Stimulated activated CD4-positive, alpha-beta T cell treated with anti-CD3 and anti-CD28 coated beads, Interleukin-4, amount 100 ng/mL, for 24 hours (primary cell): Measurements from ENCODE around the gene YAP1.
"Not testable (repeated sequence)": the region's sequence is repeated elsewhere in the genome, so short reads cannot be mapped to it uniquely, and the experiment has no call there.

Source experiments
- DNase-seq: peaks from one replicate; pipeline ENCODE4 v3.0.0-alpha.2; 2020

YAP1 gene

DNA sequence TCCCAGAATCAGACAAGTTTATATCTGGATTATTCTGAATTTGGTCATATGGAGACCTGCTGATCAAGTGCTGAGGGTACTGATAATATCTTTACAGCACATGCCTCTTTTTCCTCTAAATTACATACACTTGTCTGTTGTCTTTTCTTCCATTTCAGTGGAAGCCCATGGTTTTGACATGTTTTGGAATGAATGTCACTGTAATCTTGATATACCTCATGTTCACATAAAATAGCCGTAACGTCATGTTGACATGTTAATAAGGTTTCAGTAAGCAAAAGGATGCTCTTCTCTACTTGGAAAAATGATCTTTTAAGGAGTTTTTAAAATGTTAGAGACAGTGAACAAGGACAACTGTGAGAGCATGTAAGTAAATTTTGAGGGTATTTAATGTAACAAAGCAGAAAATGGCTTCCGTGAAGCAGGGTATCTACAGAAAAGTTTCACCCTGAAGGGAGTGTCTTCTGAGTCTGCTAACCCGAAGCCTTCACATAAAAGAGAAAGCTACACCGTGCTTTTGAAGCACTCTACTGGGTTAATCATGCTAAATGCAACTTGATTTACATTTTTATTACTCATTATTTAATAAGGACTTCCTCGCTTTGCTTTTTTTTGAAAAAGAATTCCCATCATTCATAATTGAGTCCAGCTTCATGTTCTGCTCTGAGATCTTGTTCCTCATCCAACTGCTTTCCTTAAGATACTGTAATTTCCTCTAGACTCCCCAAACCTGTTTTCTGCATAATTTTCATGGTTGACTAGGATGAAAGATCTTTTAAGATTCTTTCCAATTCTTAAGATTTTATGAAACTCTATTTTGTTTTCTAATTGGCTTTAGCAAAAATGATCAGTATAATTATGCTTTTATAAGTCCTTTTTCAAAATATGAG is 56.2 kb downstream of the YAP1 start:
- no peak for DNase-seq

DNA sequence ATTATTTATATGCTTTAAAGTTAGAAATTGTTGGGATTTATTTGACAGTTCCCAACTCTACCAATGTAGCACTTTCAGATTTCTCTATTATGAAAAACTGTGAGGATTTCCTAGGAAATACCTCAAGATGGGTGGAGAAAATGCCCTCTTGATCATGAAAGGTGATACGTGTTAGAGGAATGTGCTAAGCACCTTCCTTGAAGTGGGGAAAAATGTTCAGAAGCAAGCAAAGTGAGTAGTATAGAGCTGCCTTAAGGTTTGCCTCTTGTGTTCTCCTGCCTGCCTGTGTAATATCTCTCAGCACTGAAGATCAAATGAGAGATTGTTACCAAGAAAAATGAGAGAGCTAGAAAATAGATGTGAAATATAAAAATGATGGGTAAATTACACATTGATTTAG is 58.2 kb downstream of the YAP1 start:
- DNase-seq = no peak

DNA sequence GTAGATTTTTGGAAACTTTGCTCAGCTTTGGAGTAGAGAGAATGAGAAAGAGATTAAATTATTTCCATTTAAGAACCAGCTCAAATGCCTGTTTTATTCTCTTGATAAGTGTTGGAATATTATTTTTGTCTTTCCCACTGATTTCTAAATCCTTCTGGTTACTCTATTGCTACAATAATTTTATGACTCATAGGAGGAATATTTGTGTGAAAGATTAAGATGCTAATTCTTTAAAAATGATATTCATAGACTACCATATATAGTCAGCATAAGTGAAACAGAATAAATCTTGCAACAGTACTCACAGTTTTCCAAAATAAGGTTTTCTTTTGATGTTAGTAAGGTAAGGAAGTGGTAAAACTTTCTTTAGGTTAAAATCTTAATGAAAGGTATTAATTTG is 60.9 kb downstream of the YAP1 start:
- no peak for DNase-seq

DNA sequence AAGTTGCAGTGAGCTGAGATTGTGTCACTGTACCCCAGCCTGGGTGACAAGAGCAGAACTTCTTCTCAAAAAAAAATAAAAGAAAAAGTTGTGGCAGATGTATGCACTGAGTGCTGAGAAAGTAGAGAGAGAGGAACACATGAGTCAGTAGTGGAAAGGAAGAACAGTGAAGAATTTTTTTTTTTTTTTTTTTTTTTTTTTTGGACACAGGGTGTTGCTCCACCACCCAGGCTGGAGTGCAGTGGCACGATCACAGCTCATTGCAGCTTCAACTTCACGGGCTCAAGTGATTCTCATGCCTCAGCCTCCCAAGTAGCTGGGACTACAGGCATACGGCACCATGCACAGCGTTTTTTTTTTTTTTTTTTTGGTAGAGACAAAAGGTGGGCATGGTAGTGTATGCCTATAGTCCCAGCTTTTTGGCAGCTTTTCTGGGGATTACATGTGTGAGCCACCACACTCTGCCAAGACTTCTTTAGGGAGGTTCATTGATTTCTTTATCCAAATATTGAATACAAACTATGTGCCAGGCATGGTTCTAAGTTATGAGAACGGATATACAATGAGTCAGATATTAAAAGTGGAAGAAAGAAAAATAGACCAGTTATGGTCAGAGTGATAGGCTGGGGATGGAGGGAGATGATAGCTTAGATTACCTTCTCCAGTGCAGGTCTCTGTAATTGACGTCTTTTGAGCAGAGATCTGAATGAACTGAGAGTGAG is 62.0 kb downstream of the YAP1 start:
- no peak for DNase-seq

DNA sequence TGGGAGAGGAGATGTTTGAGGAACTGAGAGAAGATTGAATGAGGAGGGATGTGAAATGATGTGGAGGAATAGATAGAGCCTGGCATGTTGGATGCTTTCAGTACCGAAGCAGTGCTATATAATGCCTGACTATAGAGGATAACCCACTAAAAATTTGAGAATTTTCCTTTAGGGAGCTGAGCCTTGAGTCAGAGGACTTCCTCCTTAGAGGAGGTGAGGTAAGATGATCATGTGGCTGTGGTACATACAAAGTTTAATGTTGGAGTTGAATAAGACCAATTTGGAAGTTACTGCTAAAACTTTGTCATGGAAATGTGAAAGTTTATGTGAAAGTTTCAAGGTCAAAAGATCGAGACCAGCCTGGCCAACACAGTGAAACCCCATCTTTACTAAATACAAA is 66.9 kb downstream of the YAP1 start:
- DNase-seq = no peak

DNA sequence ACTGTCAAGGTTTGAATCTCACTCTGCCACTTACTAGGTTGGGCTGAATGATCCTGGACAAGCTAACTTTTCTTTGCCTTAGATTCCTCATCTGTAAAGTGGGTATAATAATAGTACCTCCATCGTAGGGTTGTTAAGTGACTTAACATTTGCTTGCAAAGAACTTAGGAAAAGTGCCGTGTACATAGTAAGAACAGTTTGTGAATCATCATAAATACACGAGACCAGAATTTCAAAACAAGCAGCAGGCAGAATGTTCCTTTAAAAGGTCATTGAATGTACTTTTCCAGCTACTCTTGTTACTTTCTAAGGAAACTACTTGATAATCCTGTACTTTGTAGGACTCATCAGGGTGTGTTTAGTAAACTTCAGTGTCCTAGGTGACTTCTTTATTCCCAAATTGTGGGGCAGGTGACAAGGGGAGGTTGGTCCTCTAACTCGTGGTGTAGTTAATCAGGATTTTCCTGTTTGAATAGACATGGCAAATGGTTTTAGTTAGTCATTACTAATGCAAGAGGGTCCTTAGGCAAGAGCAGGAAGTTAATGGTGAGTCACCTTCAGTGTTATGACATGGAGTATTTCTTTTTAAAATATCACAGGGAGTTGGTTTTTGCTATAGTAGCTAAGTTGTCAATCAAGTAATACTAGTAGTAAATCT is 67.9 kb downstream of the YAP1 start:
- no peak for DNase-seq

DNA sequence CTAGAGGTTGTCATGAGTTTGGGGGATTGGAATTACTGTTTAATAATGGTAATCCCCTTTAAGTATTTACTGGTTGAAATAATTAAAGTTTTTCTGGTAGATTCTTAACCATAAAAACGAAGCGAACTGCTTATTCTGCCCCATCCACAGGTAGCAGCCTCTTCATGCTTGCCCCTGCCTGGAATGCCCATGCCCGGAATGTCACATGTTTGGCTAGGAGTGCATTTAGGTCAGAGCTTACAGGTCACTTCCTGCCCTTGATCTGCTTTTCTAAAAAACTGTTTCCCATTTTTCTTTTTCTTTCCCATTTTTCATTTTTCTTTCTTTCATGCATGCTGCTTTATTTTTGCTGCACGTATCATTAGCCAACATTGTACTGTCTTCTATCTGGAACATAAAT is 69.1 kb downstream of the YAP1 start:
- no peak for DNase-seq

DNA sequence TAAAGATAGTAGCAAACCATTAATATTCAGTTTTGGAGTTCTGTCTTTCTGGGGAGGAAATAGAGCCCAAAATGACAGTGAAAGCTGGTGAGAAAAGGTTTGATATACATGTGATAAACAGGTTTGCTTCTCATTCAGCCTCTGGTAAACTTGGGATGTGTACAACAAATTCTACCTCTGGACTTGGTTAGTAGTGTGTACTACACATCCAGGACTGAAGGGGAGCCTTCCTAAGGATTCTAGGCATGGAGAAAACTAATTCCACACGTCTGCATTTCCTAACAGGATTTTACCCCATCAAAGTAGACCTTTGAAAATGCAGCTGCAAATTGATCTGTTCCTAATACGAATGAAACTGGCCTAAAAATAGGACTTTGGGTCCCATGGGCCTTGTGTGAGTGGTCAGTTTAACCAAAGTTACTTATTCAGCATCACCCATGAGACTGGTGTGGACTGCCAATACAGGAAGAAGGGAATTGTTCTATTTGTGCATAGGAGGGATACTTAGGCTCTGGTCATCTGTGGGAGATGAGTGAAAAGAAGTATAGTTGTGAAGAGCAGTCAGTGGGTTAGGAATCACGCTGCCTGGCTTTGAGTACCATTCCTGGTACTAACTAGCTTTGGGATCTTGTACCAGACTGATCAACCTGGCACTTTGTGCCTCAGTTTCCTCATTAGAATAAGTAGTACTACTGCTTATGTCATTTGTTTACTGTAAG is 74.2 kb downstream of the YAP1 start:
- DNase-seq = no peak

DNA sequence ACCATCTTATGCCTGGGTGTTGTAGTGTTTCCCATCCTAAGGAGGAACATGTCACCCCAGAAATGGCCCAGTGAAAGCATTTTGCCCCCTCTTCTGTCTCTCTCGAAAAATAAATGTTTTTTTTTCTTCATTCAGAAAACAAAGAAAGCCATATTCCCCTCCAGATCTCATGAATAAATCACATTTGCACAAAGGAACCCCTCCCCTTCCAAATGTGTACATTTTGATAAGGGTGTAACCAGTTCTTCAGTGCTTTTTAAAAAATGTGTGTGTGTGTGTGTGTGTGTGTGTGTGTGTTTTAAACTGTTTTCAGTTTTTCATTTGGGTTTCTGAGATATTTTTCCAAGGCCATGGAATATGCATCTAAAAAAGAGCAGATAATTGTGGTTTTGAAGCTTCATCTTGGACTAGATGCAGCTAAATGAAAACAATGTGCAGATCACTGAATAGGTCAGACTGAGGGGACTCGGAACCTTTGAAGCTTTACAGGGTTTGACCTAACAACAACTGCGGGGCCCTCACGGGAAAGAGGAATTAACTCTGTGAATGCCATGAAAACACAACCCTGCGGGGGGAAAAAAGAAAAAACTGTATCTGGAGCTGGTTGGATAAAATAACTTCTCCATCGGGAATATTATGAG is 76.4 kb downstream of the YAP1 start:
- no peak for DNase-seq

DNA sequence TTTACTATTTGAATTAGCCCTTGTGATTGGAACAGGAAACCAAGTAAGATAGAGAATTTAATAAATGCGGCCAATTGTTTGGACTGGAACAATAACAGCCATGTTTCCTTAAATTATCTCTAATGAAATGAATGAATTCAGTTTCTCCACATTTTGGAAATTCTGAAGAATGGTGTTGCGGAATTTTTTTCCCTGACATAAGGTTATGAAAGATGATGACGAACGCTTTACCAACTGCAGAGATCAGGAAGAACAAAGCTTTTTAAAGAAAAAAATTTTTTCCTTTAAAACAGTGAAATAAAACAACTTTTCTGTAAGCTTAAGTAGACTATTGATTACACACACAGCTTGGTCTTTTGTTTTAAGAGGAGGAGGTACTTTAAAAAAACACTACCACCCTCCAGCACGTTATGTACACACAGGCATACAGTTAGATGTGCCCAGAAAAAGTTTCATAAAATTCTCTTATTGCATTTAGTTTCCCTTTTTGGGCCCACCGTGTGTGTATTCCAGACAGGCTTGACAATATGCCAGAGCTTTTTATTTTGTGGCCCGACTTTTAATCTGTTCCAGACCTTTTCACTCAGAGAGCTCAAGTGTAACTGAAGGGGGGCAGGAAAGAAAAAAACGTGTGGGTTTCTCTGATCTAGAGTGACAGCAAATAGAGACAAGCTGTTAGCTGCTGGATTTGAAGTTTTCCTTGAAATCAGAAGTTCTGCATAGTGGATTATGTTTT is 77.3 kb downstream of the YAP1 start:
- DNase-seq = no peak

DNA sequence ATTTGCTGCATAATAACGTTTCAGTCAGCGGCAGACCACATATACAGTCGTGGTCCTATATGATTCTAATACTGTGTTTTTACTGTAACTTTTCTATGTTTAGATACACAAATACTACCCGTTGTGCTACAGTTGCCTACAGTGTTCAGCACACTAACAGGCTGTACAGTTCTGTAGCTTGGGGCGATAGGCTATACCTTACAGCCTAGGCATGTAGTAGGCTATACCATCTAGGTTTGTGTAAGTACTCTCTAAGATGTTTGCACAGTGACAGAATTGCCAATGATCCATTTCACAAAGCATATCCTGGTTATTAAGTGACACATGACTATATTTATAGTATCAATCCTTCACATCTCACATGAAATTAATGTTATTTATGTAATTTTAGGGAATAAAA is 78.2 kb downstream of the YAP1 start:
- no peak for DNase-seq

DNA sequence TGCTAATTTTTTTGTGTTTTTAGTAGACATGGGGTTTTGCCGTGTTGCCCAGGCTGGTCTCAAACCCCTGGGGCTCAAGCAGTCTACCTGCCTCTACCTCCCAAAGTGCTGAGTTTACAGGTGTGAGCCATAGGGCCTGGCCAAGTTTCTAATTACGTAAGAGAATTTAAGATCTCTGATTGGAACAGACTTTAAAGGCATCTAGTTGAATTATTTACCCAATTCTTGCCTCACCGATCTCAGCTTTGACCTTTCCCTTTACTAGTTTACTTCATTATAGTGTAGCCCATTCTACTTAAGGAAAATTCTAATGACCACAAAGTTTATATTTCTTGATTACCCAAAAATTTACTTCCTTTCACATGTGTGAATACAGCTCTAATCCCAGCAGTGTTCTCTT is 81.6 kb downstream of the YAP1 start:
- no peak for DNase-seq

DNA sequence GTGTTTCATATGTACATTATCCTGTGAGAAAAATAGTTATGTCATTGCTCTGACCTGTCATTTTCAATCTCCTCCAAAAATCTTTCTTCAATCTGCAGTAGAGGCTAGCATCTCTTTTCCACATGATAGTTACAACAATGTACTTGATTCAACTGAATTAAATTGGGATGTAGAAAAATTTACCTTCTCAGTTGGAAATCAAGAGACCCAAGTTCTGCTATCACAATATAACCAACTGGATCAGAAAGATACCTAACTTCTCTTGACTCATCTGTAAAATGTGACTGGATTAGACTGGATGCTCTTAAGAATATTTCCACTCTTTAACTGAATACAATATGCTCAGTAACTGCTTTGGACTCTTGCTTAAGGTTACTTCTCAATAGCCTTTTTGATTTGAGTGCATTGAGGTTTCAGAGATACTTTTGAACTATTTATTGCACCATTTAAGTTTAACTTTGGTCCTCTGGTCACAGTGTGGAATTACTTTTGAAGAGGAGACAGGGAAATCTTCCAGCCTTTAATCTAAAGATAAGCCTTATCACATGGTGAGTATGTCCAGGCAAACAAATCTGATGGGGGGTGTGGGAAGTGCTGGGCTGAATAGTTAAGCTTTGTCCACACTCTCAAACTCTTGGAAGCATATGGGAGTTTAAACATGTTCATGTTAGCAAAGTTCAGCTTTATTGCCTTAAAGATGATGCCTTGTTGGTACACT is 82.3 kb downstream of the YAP1 start:
- no peak for DNase-seq

DNA sequence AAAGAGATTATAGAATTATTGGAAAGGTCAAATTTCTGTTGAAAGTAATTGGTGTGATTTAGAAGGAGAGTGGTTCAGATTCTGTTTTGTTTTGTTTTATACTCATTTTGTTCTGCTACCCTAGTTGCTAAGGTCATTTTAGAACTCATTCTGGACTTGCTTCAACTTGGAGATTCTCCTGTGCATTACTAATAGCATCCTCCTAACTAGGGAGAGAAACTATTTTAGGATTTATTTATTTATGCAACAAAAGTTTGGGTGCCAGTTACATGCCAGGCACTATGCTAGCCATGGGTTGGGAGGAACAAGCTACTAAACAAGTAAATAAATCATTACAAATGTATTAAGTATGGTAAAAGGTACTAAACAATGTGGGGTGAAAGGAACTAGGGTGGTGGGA is 84.0 kb downstream of the YAP1 start:
- no peak for DNase-seq

DNA sequence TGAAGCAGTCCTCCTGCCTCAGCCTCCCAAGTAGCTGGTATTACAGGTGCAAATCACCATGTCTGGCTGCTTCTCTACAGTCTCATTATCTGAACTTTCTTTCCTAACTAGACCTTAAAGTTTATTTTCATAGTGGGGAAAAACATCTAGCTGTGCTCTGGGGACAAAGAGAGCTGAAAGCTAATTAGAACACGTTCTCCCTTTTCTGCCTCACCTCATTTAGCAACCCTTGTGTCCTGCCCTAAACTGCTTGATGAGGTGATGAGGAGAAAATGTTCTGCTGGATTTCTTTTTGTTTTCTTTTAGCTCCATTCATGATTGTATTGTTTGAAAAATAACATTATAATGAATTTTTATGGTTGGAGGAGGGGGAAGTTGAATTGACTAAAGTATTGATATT is 84.7 kb downstream of the YAP1 start:
- DNase-seq = no peak

DNA sequence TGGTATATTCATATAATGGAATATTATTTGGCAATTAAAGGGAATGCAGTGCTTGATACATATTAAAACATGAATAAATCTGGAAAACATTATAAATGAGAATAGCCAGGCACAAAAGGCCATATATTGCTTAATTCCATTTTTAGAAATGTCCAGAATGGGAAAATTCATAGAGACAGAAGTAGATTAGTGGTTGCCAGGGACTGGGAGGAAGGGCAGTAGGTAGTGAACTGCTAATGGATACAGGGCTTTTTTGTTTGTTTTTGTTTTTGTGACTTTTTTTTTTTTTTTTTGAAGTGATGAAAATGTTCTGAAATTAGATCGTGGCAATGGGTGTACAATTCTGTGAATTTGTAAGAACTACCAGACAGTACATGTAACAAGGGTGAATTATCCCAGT is 86.1 kb downstream of the YAP1 start:
- no peak for DNase-seq

DNA sequence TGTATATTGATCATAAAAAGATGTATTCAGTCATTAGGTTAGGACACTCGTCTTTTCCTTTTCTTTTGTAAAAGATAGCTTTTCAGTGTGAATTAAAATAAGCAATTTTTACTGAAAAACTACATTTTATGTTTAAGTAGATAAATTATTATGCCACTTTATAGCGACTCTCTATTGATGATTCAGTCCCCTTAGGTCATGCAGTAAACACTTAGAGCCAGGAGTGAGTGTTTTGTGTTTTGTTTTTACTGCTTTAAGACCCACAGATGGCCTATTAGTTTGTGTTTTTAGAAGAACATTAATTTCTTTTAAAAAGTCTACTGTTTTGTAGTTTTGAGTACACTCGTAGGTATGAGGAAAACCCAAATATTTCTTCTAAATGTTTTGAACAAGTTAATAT is 86.6 kb downstream of the YAP1 start:
- no peak for DNase-seq

DNA sequence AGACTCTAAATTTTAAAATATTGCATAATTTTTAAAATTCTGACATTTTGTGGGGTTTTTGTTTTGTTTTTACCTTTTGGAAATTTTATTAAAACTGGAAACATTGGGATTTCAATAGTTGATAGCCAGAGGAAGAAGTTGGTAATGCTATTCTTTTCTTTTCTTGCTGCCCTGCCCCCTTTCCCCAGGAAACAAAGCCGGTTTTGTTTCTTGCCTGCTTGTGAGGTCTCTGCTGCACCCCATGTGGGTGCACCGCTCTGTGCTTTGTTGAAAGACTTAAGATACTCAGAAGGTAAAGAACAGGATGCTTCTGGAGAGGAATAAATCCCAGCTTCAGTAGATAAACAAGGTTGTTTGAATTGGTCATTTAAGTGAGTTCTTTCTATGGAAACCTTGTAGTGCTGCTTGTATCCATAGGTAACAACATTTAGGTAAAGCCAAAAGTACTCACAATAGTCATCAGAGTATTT is 87.5 kb downstream of the YAP1 start:
- no peak for DNase-seq

DNA sequence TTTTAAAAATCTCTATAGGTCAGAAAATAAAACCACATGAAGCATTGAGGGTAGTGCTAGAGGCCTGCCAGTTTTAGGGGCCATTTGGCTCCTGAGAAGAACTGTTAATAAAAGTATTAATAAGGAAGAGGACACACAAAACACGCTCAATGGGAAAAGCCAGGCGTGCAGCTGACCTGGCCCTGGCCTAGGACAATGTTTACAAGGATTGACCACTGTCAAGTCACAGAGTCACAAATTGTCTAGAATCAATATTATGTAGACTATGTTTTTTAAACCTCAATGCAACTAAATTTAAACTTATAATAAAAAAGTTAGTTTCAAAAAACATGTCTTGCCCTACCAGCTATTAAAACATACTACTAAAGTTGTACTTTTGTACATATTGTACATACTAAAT is 89.4 kb downstream of the YAP1 start:
- DNase-seq = no peak

DNA sequence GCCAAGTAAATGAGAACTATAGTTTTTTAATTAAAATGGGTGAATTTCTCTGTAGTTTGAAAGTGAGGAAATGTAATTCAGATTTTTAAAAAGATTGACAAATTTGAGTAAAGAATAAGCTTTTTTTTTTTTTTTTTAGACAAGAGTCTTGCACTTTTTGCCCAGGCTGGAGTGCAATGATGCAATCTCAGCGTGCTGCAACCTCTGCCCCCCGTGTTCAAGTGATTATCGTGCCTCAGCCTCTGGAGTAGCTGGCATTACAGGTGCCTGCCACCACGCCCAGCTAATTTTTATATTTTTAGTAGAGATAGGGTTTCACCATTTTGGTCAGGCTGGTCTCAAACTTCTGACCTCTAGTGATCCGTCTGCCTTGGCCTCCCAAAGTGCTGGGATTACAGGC is 90.1 kb downstream of the YAP1 start:
- DNase-seq = not testable (repeated sequence)

DNA sequence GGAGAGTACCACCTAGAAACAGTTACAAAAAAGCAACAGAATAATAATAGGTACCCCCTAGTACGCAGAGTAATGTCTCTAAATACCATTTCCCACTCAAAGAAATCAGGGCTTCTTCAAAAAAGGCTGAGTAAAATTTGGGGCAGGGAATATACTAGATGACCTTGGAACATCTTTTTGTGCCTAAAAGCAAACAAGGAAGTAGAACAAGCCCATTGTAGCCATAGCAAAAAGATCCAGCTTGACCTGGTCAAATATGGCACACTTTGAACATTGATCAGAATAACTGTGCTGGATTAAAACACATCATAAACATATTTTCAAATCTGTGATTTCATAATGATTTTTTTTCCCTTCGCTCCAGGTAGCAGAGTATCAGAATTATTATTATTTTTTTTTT is 91.5 kb downstream of the YAP1 start:
- no peak for DNase-seq
